Neural cell (in vitro differentiated cells): Measurements from ENCODE around the gene NSFL1C. TPM values are rescaled to one million over a fixed set of nuclear protein-coding genes. Genes with fewer than 3 reads are reported as not detected.

ENCODE experiments used
- H2AFZ ChIP-seq: fragments of 200-600, 300-800 bp; sonication (generic), shearing (Covaris generic); 2 replicates; pipeline ENCODE4 v1.6.0; 2014; ENCODE audit warnings: low read depth, mild to moderate bottlenecking, antibody characterized with exemption, low read length, moderate library complexity
- H3F3A ChIP-seq: fragments of 200-600 bp; shearing (Covaris generic); 2 replicates; pipeline ENCODE4 v1.6.1; 2016; ENCODE audit warnings: mild to moderate bottlenecking, moderate library complexity, mixed read lengths, antibody characterized with exemption, low read length; ENCODE audit not compliant: insufficient read depth, poor library complexity, severe bottlenecking
- H3K27ac ChIP-seq: fragments of 200-600, 300-800 bp; sonication (generic), shearing (Covaris generic); 2 replicates; pipeline ENCODE4 v1.5.1; 2014; ENCODE audit warnings: mild to moderate bottlenecking, low read length, moderate library complexity
- H3K27me3 ChIP-seq: fragments of 300-800, 200-600 bp; sonication (generic), shearing (Covaris generic); 2 replicates; pipeline ENCODE4 v1.6.0; 2014; ENCODE audit warnings: mild to moderate bottlenecking, low read depth, low read length, moderate library complexity; ENCODE audit not compliant: insufficient read depth
- H3K36me3 ChIP-seq: fragments of 300-800, 200-600 bp; sonication (generic), shearing (Covaris generic); 2 replicates; pipeline ENCODE4 v1.5.1; 2014; ENCODE audit warnings: mild to moderate bottlenecking, antibody characterized with exemption, low read length, moderate library complexity; ENCODE audit not compliant: insufficient read depth
- H3K4me2 ChIP-seq: fragments of 300-800, 200-600 bp; sonication (generic), shearing (Covaris generic); 2 replicates; pipeline ENCODE4 v1.6.0; 2014; ENCODE audit warnings: mild to moderate bottlenecking, low read length
- H3K4me3 ChIP-seq: fragments of 300-800, 200-600 bp; sonication (generic), shearing (Covaris generic); 2 replicates; pipeline ENCODE4 v1.5.1; 2014; ENCODE audit warnings: mild to moderate bottlenecking, low read length, moderate library complexity
- H3K79me2 ChIP-seq: fragments of 200-600 bp; shearing (Covaris generic); replicated peaks from 2 replicates; pipeline ENCODE4 v1.6.0; 2014; ENCODE audit warnings: mild to moderate bottlenecking, low read length, moderate library complexity; ENCODE audit not compliant: insufficient read depth
- H3K9ac ChIP-seq: fragments of 300-800, 200-600 bp; sonication (generic), shearing (Covaris generic); 2 replicates; pipeline ENCODE4 v1.6.1; 2016; ENCODE audit warnings: mild to moderate bottlenecking, low read length, mixed read lengths
- H3K9me2 ChIP-seq: fragments of 200-600 bp; shearing (Covaris generic); 2 replicates; pipeline ENCODE4 v1.6.1; 2016; ENCODE audit warnings: mild to moderate bottlenecking, low read length, mixed read lengths; ENCODE audit not compliant: insufficient read depth
- H3K9me3 ChIP-seq: fragments of 200-600, 300-800 bp; sonication (generic), shearing (Covaris generic); 2 replicates; pipeline ENCODE4 v1.6.1; 2016; ENCODE audit warnings: mild to moderate bottlenecking, mixed run types, low read length, moderate library complexity, mixed read lengths
- H4K20me1 ChIP-seq: fragments of 200-600 bp; shearing (Covaris generic); 2 replicates; pipeline ENCODE4 v1.6.1; 2016; ENCODE audit warnings: mild to moderate bottlenecking, mixed run types; ENCODE audit not compliant: insufficient read depth
- CTCF ChIP-seq: fragments of 450-650 bp; IDR thresholded peaks from 2 replicates; pipeline ENCODE4 v1.5.1; 2014; ENCODE audit warnings: antibody characterized with exemption, mild to moderate bottlenecking, moderate library complexity; ENCODE audit not compliant: poor library complexity, severe bottlenecking
- EP300 ChIP-seq: fragments of 450-650 bp; conservative IDR thresholded peaks from 2 replicates; pipeline ENCODE4 v1.6.1; 2014; ENCODE audit warnings: antibody characterized with exemption, mild to moderate bottlenecking, moderate library complexity; ENCODE audit not compliant: poor library complexity, severe bottlenecking
- EZH2 ChIP-seq: fragments of 200-600, 300-800 bp; shearing (Covaris generic), sonication (generic); IDR thresholded peaks from 2 replicates; pipeline ENCODE4 v1.6.1; 2014; ENCODE audit warnings: antibody characterized with exemption, low read length, borderline replicate concordance, mild to moderate bottlenecking; ENCODE audit not compliant: insufficient read depth, poor library complexity, severe bottlenecking
- MXI1 ChIP-seq: fragments of 450-650 bp; conservative IDR thresholded peaks from 2 replicates; pipeline ENCODE4 v1.6.1; 2014; ENCODE audit warnings: antibody characterized with exemption, mild to moderate bottlenecking; ENCODE audit not compliant: poor library complexity, severe bottlenecking
- POLR2AphosphoS5 ChIP-seq: IDR thresholded peaks from 2 replicates; pipeline ENCODE4 v1.6.1; 2012
- RAD21 ChIP-seq: fragments of 450-650 bp; conservative IDR thresholded peaks from 2 replicates; pipeline ENCODE4 v1.6.1; 2014; ENCODE audit warnings: antibody characterized with exemption, mild to moderate bottlenecking, moderate library complexity
- REST ChIP-seq: IDR thresholded peaks from 2 replicates; pipeline ENCODE4 v1.6.1; 2012; ENCODE audit warnings: borderline replicate concordance
- SMC3 ChIP-seq: fragments of 450-650 bp; conservative IDR thresholded peaks from 2 replicates; pipeline ENCODE4 v1.6.1; 2014; ENCODE audit warnings: antibody characterized with exemption, mild to moderate bottlenecking, moderate library complexity; ENCODE audit not compliant: poor library complexity
- TAF1 ChIP-seq: IDR thresholded peaks from 2 replicates; pipeline ENCODE4 v1.6.1; 2012; ENCODE audit warnings: low read depth
- polyA plus RNA-seq: library from polyadenylated mRNA; depleted of rRNA; stranded (reverse); fragments of >200 nt; gene quantifications from 2 replicates; pipeline ENCODE4 v1.2.3, GENCODE V29; 2014

The NSFL1C gene
- polyA plus RNA-seq, 1 donor from 2014 or later, result 48.7 TPM

GRCh38 chr20:1417273-1417672 lies 49.4 kb downstream of the NSFL1C start:
- no peak for TF ChIP-seq EZH2
- TF ChIP-seq SMC3, result no peak
- TF ChIP-seq EP300, result no peak
- no peak for TF ChIP-seq RAD21
- no peak for TF ChIP-seq MXI1
- TF ChIP-seq TAF1, result no peak
- TF ChIP-seq REST, result no peak
- no peak for TF ChIP-seq POLR2AphosphoS5
- H3K4me2 ChIP-seq, result no peak overlapping the region

GRCh38 chr20:1415667-1416468 lies 50.8 kb downstream of the NSFL1C start:
- Histone ChIP-seq H3F3A (no peaks in the 10 kb centered on the region), H3K79me2 (no peaks in the 10 kb centered on the region), H2AFZ (no peak overlapping the region), H3K27me3 (no peaks in the 10 kb centered on the region), H3K9me3 (no peaks in the 10 kb centered on the region), H3K4me3 (no peak overlapping the region), H3K9me2 (no peaks in the 10 kb centered on the region), H3K27ac (no peak overlapping the region), H3K9ac (no peak overlapping the region), H3K36me3 (no peaks in the 10 kb centered on the region), H3K4me2 (no peak overlapping the region), H4K20me1 (no peaks in the 10 kb centered on the region)
- no peak for TF ChIP-seq EP300
- TF ChIP-seq REST, result no peak
- TF ChIP-seq TAF1, result no peak
- TF ChIP-seq MXI1, result no peak
- no peak for TF ChIP-seq EZH2
- TF ChIP-seq SMC3, result no peak
- TF ChIP-seq POLR2AphosphoS5, result no peak
- TF ChIP-seq CTCF, result no peak
- TF ChIP-seq RAD21, result no peak

More at GRCh38 chr20:1417273-1417672, 49.4 kb downstream of the NSFL1C start:
- Histone ChIP-seq H3K9me2 (no peaks in the 10 kb centered on the region), H3K9me3 (no peaks in the 10 kb centered on the region), H3K4me3 (no peak overlapping the region), H3K27ac (no peak overlapping the region), H3F3A (no peaks in the 10 kb centered on the region), H3K27me3 (no peaks in the 10 kb centered on the region), H2AFZ (no peak overlapping the region), H4K20me1 (no peaks in the 10 kb centered on the region), H3K9ac (no peak overlapping the region), H3K79me2 (no peaks in the 10 kb centered on the region), H3K36me3 (no peaks in the 10 kb centered on the region)
